Right lobe of liver (tissue), 4 donors: ENCODE measurements around the gene ZNF326.

ENCODE experiments used
- POLR2A ChIP-seq: fragments of 450-650 bp; IDR thresholded peaks from one replicate; pipeline ENCODE4 v1.6.1; 2017; ENCODE audit warnings: antibody characterized with exemption, mild to moderate bottlenecking
- TF ChIP-seq, protein P1 (sequence below), 4 donors: fragments of 200-600 bp in 3 of 4; fragments of 450-650 bp in 1 of 4; IDR thresholded peaks; one replicate each; pipeline versions ENCODE4 v1.5.1 to v1.8.0; 2016 to 2022; ENCODE audit warnings: antibody characterized with exemption in 4 of 4, mild to moderate bottlenecking in 2 of 4
- donor health status: DM: no; HTN: no; CAD: no.
- donor health status: DM: no; HTN: no; CAD: no.
- donor health status: DM: no; HTN: yes; CAD: no.

DNA sequence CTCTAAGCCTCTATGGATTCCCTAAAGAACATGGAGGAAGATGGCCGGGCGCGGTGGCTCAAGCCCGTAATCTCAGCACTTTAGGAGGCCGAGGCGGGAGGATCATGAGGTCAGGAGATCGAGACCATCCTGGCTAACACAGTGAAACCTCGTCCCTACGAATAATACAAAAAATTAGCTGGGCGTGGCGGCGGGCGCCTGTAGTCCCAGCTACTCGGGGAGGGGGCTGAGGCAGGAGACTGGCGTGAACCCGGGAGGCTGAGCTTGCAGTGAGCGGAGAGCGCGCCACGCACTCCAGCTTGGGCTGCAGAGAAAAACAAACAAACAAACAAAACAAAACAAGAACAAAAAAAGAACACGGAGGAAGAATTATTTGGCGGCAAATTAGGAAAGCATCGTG, 5.8 kb upstream of the ZNF326 start:
- TF ChIP-seq, protein P1, sequence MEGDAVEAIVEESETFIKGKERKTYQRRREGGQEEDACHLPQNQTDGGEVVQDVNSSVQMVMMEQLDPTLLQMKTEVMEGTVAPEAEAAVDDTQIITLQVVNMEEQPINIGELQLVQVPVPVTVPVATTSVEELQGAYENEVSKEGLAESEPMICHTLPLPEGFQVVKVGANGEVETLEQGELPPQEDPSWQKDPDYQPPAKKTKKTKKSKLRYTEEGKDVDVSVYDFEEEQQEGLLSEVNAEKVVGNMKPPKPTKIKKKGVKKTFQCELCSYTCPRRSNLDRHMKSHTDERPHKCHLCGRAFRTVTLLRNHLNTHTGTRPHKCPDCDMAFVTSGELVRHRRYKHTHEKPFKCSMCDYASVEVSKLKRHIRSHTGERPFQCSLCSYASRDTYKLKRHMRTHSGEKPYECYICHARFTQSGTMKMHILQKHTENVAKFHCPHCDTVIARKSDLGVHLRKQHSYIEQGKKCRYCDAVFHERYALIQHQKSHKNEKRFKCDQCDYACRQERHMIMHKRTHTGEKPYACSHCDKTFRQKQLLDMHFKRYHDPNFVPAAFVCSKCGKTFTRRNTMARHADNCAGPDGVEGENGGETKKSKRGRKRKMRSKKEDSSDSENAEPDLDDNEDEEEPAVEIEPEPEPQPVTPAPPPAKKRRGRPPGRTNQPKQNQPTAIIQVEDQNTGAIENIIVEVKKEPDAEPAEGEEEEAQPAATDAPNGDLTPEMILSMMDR (IDR thresholded peaks at IDR 0.05) = no peak
- no peak for TF ChIP-seq POLR2A
